ENCODE data around the gene IFITM2.
"Not testable (repeated sequence)": the region's sequence is repeated elsewhere in the genome, so short reads cannot be mapped to it uniquely, and the experiment has no call there.

IFITM2 gene

GRCh38 chr11:293852-294661 lies 13.6 kb upstream of the IFITM2 start:
- DNase-seq: no peak

- no peak for DNase-seq
Measured at GRCh38 chr11:294780-295179, 12.8 kb upstream of the IFITM2 start.

- no peak for DNase-seq
Measured at GRCh38 chr11:295351-296170, 12.1 kb upstream of the IFITM2 start.

- DNase-seq: no peak
Measured at GRCh38 chr11:296171-297050, 11.2 kb upstream of the IFITM2 start.

- no peak for DNase-seq
Measured at GRCh38 chr11:297051-297585, 10.5 kb upstream of the IFITM2 start.

GRCh38 chr11:297586-298405 lies 9.8 kb upstream of the IFITM2 start:
- no peak for DNase-seq

- DNase-seq: no peak
Measured at GRCh38 chr11:298406-299065, 9.1 kb upstream of the IFITM2 start.

- no peak for DNase-seq
Measured at GRCh38 chr11:299081-299891, 8.3 kb upstream of the IFITM2 start, which contains the start of gene IFITM5. IFITM5 (minus strand) TSS chr11:299526; CDS start chr11:299490, 36 bp downstream.

GRCh38 chr11:299951-300735 lies 7.5 kb upstream of the IFITM2 start:
- no peak for DNase-seq

GRCh38 chr11:303363-303762 lies 4.3 kb upstream of the IFITM2 start:
- DNase-seq: no peak

- DNase-seq: no peak
Measured at GRCh38 chr11:304061-304506, 3.5 kb upstream of the IFITM2 start.

GRCh38 chr11:304915-305843 lies 2.4 kb upstream of the IFITM2 start:
- no peak for DNase-seq

GRCh38 chr11:305844-306211 lies 1.8 kb upstream of the IFITM2 start:
- no peak for DNase-seq

- DNase-seq: no peak
Measured at GRCh38 chr11:306645-307371, 808 bp upstream of the IFITM2 start.

GRCh38 chr11:308740-309665 lies 1.4 kb downstream of the IFITM2 start:
- not testable (repeated sequence) for DNase-seq

GRCh38 chr11:309979-310572 lies 2.5 kb downstream of the IFITM2 start:
- not testable (repeated sequence) for DNase-seq

Data from islet precursor cell (in vitro differentiated cells).